ENCODE data around the gene ORAI2. TPM values are rescaled to one million over a fixed set of nuclear protein-coding genes. Genes with fewer than 3 reads are reported as not detected.

Gene ORAI2
- total RNA-seq, 4 donors from 2014 or later = 0.30 to 9.1 (median 5.1) TPM

DNA sequence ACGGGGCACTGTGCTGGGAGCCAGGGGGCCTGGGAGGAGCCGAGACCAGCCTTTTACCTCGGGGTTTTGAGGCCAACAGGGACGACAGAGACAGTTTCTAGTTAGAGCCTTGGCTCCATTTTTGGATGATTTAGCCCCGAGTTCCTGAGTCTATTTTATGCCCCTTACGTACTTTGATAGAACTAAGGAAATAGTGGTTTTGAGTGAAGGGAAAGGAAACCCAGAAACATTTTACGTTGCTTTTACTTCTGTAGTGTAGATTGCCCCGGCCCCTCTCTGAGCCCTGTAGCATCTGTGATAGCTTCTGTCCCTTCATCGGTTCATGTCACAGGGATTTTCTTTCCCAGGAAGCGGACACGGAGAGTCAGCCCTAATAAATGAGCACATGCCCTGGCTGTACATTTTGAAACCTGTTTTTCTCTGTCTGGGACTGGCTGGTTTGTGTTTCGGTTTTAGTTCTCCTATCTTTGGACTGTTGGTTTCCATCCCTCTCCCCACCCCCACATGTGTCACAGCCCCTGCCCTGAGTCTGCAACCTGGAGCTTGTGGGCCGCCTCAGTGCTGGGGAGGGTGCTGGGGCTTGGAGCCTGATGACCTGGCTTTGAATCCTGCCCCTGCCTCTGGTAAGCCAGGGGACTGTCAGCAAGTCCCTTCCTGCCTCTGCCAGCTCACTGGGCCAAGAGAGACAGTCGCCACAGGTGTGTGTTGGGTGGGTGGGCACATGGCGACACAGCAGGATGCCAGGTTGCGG lies 6.9 kb upstream of the ORAI2 start:
- peak overlapping the region; percentile 72 to 82 (median 75) for H3K27ac ChIP-seq

DNA sequence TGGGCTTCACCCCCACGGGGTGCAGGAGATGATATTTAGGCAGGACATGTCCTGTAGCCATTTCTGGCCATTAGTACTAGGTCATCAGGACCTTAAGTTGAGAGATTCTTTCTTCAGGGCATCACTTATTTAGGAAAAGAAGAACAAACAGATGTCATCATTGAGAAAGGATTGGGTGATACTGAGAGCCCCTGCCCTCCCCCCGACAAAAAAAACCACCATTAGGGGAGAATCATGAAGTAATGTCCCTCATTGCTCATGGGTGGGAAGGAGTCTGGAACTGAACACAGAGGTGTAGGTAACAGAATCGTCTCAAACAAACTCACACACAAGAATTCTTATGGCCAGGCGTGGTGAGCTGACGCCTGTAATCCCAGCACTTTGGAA lies 6.4 kb upstream of the ORAI2 start:
- DNase-seq = no peak
- peak overlapping the region; percentile 72 to 82 (median 75) for H3K27ac ChIP-seq

More for the DNA sequence above, 6.9 kb upstream of the ORAI2 start:
- Histone ChIP-seq H3K4me1 (peaks cover 0 to 40% (median 7%) of the 10 kb centered on the region in 3 donors), H3K4me3 (peak overlapping the region in 1 of 4 donors; percentile 38), H3K9me3 (no peaks in the 10 kb centered on the region), H3K36me3 (peaks cover 0 to 66% (median 5%) of the 10 kb centered on the region in 3 donors), H3K27me3 (no peaks in the 10 kb centered on the region)
- DNase-seq = no peak
- TF ChIP-seq, protein P1, sequence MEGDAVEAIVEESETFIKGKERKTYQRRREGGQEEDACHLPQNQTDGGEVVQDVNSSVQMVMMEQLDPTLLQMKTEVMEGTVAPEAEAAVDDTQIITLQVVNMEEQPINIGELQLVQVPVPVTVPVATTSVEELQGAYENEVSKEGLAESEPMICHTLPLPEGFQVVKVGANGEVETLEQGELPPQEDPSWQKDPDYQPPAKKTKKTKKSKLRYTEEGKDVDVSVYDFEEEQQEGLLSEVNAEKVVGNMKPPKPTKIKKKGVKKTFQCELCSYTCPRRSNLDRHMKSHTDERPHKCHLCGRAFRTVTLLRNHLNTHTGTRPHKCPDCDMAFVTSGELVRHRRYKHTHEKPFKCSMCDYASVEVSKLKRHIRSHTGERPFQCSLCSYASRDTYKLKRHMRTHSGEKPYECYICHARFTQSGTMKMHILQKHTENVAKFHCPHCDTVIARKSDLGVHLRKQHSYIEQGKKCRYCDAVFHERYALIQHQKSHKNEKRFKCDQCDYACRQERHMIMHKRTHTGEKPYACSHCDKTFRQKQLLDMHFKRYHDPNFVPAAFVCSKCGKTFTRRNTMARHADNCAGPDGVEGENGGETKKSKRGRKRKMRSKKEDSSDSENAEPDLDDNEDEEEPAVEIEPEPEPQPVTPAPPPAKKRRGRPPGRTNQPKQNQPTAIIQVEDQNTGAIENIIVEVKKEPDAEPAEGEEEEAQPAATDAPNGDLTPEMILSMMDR (IDR thresholded peaks at IDR 0.05) = no peak
- TF ChIP-seq POLR2A (IDR thresholded peaks at IDR 0.05) = peak in 1 of 4 donors; percentile 8
- WGBS, 2 donors = 77 to 78% methylated on average over 14 to 15 of the region's 16 CpGs
- intact Hi-C loops (cut with DNase I) = no loop called here

DNA sequence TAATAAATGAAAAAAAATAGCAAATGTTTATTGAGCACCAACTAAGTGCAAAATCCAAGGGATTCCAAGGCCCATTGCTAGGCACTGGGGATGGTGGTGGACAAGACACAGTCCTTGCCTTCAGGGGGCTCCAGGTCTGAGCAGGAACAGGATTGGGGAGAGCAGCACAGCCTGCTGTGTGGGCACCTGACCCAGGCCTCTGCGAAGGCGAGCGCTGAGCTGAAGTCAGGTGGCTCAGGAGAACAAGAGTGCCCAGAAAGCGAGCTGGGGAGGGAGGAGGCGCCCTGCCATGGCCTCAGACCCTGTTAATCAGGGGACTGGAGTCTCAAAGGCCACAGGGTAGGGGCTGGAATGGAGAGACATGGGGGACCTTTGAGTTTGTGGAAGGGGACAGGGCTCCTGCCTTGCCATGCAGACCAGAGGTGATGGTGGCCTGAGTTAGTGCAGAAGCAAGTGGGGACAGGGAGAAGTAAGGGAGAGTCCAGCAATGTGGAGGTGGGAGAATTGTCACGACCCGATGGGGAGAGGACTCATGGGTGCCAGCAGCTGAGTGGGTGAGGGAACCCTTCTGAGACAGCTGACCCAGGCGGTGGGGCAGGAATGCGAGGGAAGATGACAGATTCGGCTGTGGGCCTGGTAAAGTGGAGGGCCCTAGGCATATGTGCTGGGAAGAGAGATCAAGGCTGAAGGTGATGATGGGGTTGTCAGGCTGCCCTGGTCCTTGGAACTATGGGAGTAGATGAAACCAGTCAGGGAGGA lies 4.1 kb upstream of the ORAI2 start:
- intact Hi-C loops (cut with DNase I) = no loop called here
- H3K27ac ChIP-seq = no peak overlapping the region
- H3K4me3 ChIP-seq = no peak overlapping the region
- peaks cover 0 to 37% (median 3%) of the 10 kb centered on the region in 3 donors for H3K36me3 ChIP-seq
- no peak for DNase-seq
- TF ChIP-seq POLR2A (IDR thresholded peaks at IDR 0.05) = no peak
- TF ChIP-seq, protein P1 (IDR thresholded peaks at IDR 0.05) = no peak
- no peaks in the 10 kb centered on the region for H3K27me3 ChIP-seq
- 91% methylated on average over 8 to 10 of the region's 10 CpGs for WGBS, 2 donors
- H3K9me3 ChIP-seq = no peaks in the 10 kb centered on the region
- peaks cover 0 to 62% (median 20%) of the 10 kb centered on the region in 3 donors for H3K4me1 ChIP-seq

More for the DNA sequence above, 6.4 kb upstream of the ORAI2 start:
- TF ChIP-seq, protein P1 (IDR thresholded peaks at IDR 0.05) = no peak
- TF ChIP-seq POLR2A (IDR thresholded peaks at IDR 0.05) = no peak
- peak overlapping the region in 1 of 4 donors; percentile 38 for H3K4me3 ChIP-seq
- peaks cover 0 to 44% (median 9%) of the 10 kb centered on the region in 3 donors for H3K4me1 ChIP-seq
- H3K27me3 ChIP-seq = no peaks in the 10 kb centered on the region
- H3K36me3 ChIP-seq = peaks cover 0 to 60% (median 3%) of the 10 kb centered on the region in 3 donors
- 77% methylated on average over 5 of the region's 5 CpGs for WGBS, 2 donors
- H3K9me3 ChIP-seq = no peaks in the 10 kb centered on the region
- intact Hi-C loops (cut with DNase I) = no loop called here

DNA sequence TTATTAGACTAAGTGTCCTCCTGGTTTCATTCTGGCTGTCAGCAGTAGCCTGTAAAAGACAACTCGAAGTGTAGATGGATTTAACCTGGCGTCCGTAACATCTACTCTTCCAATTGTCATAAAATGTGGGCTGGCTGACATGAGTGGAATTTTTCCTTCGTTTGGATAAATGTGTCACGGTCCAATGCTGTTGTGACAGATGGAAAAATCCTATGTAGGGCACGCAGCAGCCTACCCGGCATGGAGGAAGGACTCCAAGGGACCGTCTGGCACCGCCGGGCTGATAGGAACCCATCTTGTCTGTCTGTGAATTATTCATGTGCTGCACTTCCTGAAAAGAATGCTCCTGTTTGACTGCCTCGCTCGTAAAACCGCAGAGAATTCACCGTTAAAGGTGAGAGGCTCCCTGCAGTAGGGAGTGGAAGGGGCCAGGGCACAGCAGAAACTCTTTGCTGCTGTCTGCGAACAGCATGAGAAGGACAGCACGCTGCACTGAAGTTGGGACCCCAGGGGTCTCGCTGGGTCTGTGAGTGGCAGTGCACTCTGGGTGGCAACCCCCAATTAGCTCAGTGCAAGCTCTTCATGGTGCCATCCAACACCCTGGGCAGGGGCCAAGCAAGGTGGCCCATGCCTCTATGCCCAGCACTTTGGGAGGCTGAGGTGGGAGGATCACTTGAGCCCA lies 1.6 kb upstream of the ORAI2 start:
- Histone ChIP-seq H3K27ac (peak overlapping the region in 3 of 4 donors; percentile 50 to 59 (median 52)), H3K9me3 (no peaks in the 10 kb centered on the region), H3K4me3 (no peak overlapping the region), H3K27me3 (no peaks in the 10 kb centered on the region), H3K4me1 (peaks cover 0 to 51% (median 24%) of the 10 kb centered on the region in 3 donors), H3K36me3 (peaks cover 0 to 19% (median under 1%) of the 10 kb centered on the region in 3 donors)
- 38 to 41% methylated on average over 10 to 13 of the region's 17 CpGs for WGBS, 2 donors
- no peak for DNase-seq
- intact Hi-C loops (cut with DNase I) = no loop called here
- no peak for TF ChIP-seq POLR2A (IDR thresholded peaks at IDR 0.05)
- TF ChIP-seq, protein P1 (IDR thresholded peaks at IDR 0.05) = no peak

Measured in esophagus squamous epithelium (tissue), 5 donors.